Activated CD4-positive, alpha-beta T cell treated with anti-CD3 and anti-CD28 coated beads, Interleukin-2, Interleukin-4, amounts not matched to agents 100 ng/mL and 50 ng/mL, durations not matched to agents 16 hours and 8 hours (primary cell): ENCODE data around the gene THRB.
A peak's percentile ranks its signal among the peaks of the same experiment; 100 is the strongest.

ENCODE experiments used
- DNase-seq: peaks from one replicate; pipeline ENCODE4 v3.0.0-alpha.2; 2020; ENCODE audit warnings: low spot score

The THRB gene

GRCh38 chr3:24512564-24513197, 18.0 kb upstream of the THRB start:
- DNase-seq = no peak

GRCh38 chr3:24510030-24510648, 15.5 kb upstream of the THRB start:
- DNase-seq = no peak

GRCh38 chr3:24508423-24508839, 13.8 kb upstream of the THRB start:
- no peak for DNase-seq

GRCh38 chr3:24507776-24508422, 13.2 kb upstream of the THRB start:
- DNase-seq = no peak

GRCh38 chr3:24506966-24507775, 12.5 kb upstream of the THRB start:
- DNase-seq = no peak

GRCh38 chr3:24505691-24506550, 11.3 kb upstream of the THRB start:
- no peak for DNase-seq

- DNase-seq = no peak
These were observed 10.1 kb upstream of the THRB start for GRCh38 chr3:24504772-24505171.

- peak; percentile 6 for DNase-seq
These were observed 9.0 kb upstream of the THRB start for GRCh38 chr3:24503616-24504113.

GRCh38 chr3:24502690-24503089, 8.0 kb upstream of the THRB start:
- DNase-seq = no peak

- no peak for DNase-seq
These were observed 6.2 kb upstream of the THRB start for GRCh38 chr3:24500806-24501205.

- DNase-seq = no peak
These were observed 5.3 kb upstream of the THRB start for GRCh38 chr3:24499991-24500390.

GRCh38 chr3:24498796-24499195, 4.1 kb upstream of the THRB start:
- DNase-seq = no peak

- no peak for DNase-seq
These were observed 3.7 kb upstream of the THRB start for GRCh38 chr3:24498391-24498790.

GRCh38 chr3:24497942-24498341, 3.3 kb upstream of the THRB start:
- DNase-seq = no peak

- no peak for DNase-seq
These were observed 2.2 kb upstream of the THRB start for GRCh38 chr3:24496529-24497482.

GRCh38 chr3:24495326-24495994, 810 bp upstream of the THRB start:
- no peak for DNase-seq

- no peak for DNase-seq
These were observed 668 bp downstream of the THRB start for GRCh38 chr3:24493746-24494617.

- no peak for DNase-seq
These were observed 1.6 kb downstream of the THRB start for GRCh38 chr3:24492971-24493551.
